ENCODE results near the gene YY2. TPM values are rescaled to one million over a fixed set of nuclear protein-coding genes. Genes with fewer than 3 reads are reported as not detected.

Gene YY2
- total RNA-seq, 1 experiment from 2014 or later = 2.7 TPM

DNA sequence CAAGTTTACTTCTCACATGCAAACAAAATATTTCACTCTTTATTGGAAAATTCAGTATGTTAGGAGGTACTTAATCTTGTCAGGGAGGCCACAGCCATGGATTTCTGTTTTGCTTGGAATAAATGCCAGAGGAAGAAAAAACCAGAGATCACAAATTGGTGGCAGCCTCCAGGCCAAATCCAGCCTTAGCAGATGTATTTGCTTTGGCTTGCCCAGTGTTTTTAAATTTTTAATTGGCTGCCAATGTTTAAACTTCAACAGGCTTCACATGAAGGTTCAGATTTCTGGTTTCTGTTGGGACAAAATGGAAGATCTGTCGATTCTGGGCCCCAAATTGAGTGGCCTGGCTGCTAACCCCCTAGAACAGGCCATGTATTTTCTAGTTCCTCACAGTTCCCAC, 19.2 kb downstream of the YY2 start:
- Histone ChIP-seq H3K27ac (ENCODE audit: low read depth, low read length, poor library complexity, severe bottlenecking) (no peak overlapping the region), H3K4me3 (ENCODE audit: low read depth, low read length, poor library complexity, severe bottlenecking) (no peak overlapping the region), H3K9me3 (ENCODE audit: low read depth, low read length, poor library complexity, severe bottlenecking) (no peaks in the 10 kb centered on the region), H3K36me3 (ENCODE audit: insufficient read depth, low read length, poor library complexity, severe bottlenecking) (no peaks in the 10 kb centered on the region), H3K4me1 (ENCODE audit: insufficient read depth, low read length, poor library complexity, severe bottlenecking) (peaks cover 5% of the 10 kb centered on the region), H3K27me3 (replicated peaks; ENCODE audit: insufficient read depth, low read depth, low read length, poor library complexity) (no peaks in the 10 kb centered on the region)
- intact Hi-C loops (cut with micrococcal nuclease; ENCODE audit: unreplicated experiment) = no loop called here
- BruUV-seq (replicated peaks) = no TSS peak
- no peak for DNase-seq (ENCODE audit: low spot score)
- TF ChIP-seq EZH2 (IDR thresholded peaks at IDR 0.05; ENCODE audit: borderline replicate concordance, low read depth, low read length, poor library complexity, severe bottlenecking) = no peak
- TF ChIP-seq, protein P1, sequence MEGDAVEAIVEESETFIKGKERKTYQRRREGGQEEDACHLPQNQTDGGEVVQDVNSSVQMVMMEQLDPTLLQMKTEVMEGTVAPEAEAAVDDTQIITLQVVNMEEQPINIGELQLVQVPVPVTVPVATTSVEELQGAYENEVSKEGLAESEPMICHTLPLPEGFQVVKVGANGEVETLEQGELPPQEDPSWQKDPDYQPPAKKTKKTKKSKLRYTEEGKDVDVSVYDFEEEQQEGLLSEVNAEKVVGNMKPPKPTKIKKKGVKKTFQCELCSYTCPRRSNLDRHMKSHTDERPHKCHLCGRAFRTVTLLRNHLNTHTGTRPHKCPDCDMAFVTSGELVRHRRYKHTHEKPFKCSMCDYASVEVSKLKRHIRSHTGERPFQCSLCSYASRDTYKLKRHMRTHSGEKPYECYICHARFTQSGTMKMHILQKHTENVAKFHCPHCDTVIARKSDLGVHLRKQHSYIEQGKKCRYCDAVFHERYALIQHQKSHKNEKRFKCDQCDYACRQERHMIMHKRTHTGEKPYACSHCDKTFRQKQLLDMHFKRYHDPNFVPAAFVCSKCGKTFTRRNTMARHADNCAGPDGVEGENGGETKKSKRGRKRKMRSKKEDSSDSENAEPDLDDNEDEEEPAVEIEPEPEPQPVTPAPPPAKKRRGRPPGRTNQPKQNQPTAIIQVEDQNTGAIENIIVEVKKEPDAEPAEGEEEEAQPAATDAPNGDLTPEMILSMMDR (conservative IDR thresholded peaks at IDR 0.05; ENCODE audit: low read depth, low read length) = no peak
- ChIA-PET CTCF (no interaction called here), POLR2A (ENCODE audit: low non-redundant PET) (no interaction called here)

DNA sequence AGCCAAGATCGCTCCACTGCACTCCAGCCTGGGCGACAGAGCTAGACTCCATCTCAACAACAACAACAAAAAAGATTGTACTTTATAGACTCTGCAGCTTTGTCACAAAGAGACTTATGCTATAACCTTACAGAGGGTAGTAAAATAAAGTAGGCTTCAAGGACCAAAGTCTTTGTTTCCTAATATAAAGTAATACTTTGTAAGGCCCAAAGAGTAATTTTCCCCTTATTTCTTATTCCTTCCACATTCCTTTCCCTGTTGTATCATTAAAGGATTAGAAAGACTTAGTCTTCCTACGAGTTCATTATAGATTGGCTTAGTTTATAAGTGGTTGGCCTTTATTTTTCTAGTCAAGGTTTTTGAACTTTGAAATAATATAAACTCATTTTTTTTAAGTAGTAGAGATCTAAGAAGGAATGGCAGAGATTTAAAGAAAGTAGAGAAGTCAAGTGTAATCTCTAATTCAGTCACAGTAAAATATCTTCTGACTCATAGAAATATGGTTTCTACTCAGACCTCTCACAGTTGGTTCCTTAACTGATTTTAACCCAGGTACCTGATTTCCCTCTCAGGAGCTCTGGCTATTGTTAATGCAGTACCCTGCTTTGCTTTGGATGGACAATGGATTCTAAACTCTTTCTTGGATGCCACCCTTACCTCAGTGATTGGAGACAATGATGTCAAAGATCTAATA, 26.2 kb downstream of the YY2 start:
- ChIA-PET POLR2A (ENCODE audit: low non-redundant PET) (no interaction called here), CTCF (no interaction called here)
- TF ChIP-seq, protein P1 (conservative IDR thresholded peaks at IDR 0.05; ENCODE audit: low read depth, low read length) = no peak
- no peak for TF ChIP-seq EZH2 (IDR thresholded peaks at IDR 0.05; ENCODE audit: borderline replicate concordance, low read depth, low read length, poor library complexity, severe bottlenecking)
- no TSS peak for BruUV-seq (replicated peaks)
- no peaks in the 10 kb centered on the region for H3K4me1 ChIP-seq (ENCODE audit: insufficient read depth, low read length, poor library complexity, severe bottlenecking)
- no peaks in the 10 kb centered on the region for H3K36me3 ChIP-seq (ENCODE audit: insufficient read depth, low read length, poor library complexity, severe bottlenecking)
- H3K27me3 ChIP-seq (replicated peaks; ENCODE audit: insufficient read depth, low read depth, low read length, poor library complexity) = no peaks in the 10 kb centered on the region
- no peak overlapping the region for H3K27ac ChIP-seq (ENCODE audit: low read depth, low read length, poor library complexity, severe bottlenecking)
- no peaks in the 10 kb centered on the region for H3K9me3 ChIP-seq (ENCODE audit: low read depth, low read length, poor library complexity, severe bottlenecking)
- no peak for DNase-seq (ENCODE audit: low spot score)
- intact Hi-C loops (cut with micrococcal nuclease; ENCODE audit: unreplicated experiment) = no loop called here
- no peak overlapping the region for H3K4me3 ChIP-seq (ENCODE audit: low read depth, low read length, poor library complexity, severe bottlenecking)

DNA sequence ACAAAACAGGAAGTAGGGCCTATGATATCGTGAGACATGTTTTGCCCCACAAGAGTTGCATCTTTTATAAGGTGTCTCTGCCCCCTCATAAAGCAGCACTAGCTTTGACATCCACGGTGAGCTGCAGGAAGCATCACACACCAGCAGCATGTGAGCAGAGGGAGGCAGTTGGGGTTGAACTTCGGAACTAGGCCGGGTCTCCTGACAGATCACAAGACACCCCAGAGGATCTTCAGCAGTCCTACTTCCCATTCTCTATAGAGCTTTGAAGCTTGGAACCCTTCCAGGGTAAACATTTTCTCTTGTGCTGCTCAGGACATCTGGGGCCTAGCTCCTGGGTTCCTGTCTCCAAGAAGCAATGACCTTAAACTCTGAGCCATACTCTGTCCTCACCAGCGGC, 27.5 kb downstream of the YY2 start:
- intact Hi-C loops (cut with micrococcal nuclease; ENCODE audit: unreplicated experiment) = no loop called here
- H3K27me3 ChIP-seq (replicated peaks; ENCODE audit: insufficient read depth, low read depth, low read length, poor library complexity) = no peaks in the 10 kb centered on the region
- TF ChIP-seq, protein P1 (conservative IDR thresholded peaks at IDR 0.05; ENCODE audit: low read depth, low read length) = no peak
- TF ChIP-seq EZH2 (IDR thresholded peaks at IDR 0.05; ENCODE audit: borderline replicate concordance, low read depth, low read length, poor library complexity, severe bottlenecking) = no peak
- H3K27ac ChIP-seq (ENCODE audit: low read depth, low read length, poor library complexity, severe bottlenecking) = no peak overlapping the region
- H3K4me3 ChIP-seq (ENCODE audit: low read depth, low read length, poor library complexity, severe bottlenecking) = no peak overlapping the region
- no TSS peak for BruUV-seq (replicated peaks)
- no peaks in the 10 kb centered on the region for H3K9me3 ChIP-seq (ENCODE audit: low read depth, low read length, poor library complexity, severe bottlenecking)
- CTCF ChIA-PET = no interaction called here
- POLR2A ChIA-PET (ENCODE audit: low non-redundant PET) = no interaction called here
- H3K36me3 ChIP-seq (ENCODE audit: insufficient read depth, low read length, poor library complexity, severe bottlenecking) = no peaks in the 10 kb centered on the region
- H3K4me1 ChIP-seq (ENCODE audit: insufficient read depth, low read length, poor library complexity, severe bottlenecking) = no peaks in the 10 kb centered on the region
- no peak for DNase-seq (ENCODE audit: low spot score)
